GM12865 (cell line): ENCODE measurements around the gene MEOX1.
A peak's percentile ranks its signal among the peaks of the same experiment; 100 is the strongest.

Source experiments
- DNase-seq: peaks from one replicate; pipeline ENCODE4 v3.0.0; 2010; ENCODE audit warnings: low read depth
- H3K4me3 ChIP-seq: 2 replicates; pipeline ENCODE4 v1.5.1; 2011; ENCODE audit warnings: mild to moderate bottlenecking, low read depth, low read length, control low read depth
- CTCF ChIP-seq: IDR thresholded peaks from 2 replicates; pipeline ENCODE4 v1.5.1; 2011; ENCODE audit warnings: low read length, control low read depth, low read depth, inconsistent platforms; ENCODE audit not compliant: insufficient read depth; ENCODE audit errors: missing control alignments

MEOX1 gene

GRCh38 chr17:43661699-43662412 lies at the start of gene MEOX1:
TSS of gene MEOX1 (minus strand) at chr17:43661922. CDS start at chr17:43661534, 388 bp downstream.
- DNase-seq: peak; percentile 82
- peak within 1 kb of the TSS; percentile 13 for H3K4me3 ChIP-seq
- TF ChIP-seq CTCF: no peak

- TF ChIP-seq CTCF: no peak
- DNase-seq: no peak
- H3K4me3 ChIP-seq: no peak overlapping the region
Measured at GRCh38 chr17:43710101-43710500, 48.4 kb upstream of the MEOX1 start.

GRCh38 chr17:43709210-43709609 lies 47.5 kb upstream of the MEOX1 start:
- H3K4me3 ChIP-seq: no peak overlapping the region
- TF ChIP-seq CTCF: no peak
- no peak for DNase-seq

GRCh38 chr17:43707184-43707583 lies 45.5 kb upstream of the MEOX1 start:
- DNase-seq: no peak
- H3K4me3 ChIP-seq: no peak overlapping the region
- TF ChIP-seq CTCF: no peak

- TF ChIP-seq CTCF: no peak
- DNase-seq: no peak
- no peak overlapping the region for H3K4me3 ChIP-seq
Measured at GRCh38 chr17:43706235-43706634, 44.5 kb upstream of the MEOX1 start.

GRCh38 chr17:43703630-43704029 lies 41.9 kb upstream of the MEOX1 start:
- no peak for DNase-seq
- no peak overlapping the region for H3K4me3 ChIP-seq
- TF ChIP-seq CTCF: no peak

- peak; percentile 28 for DNase-seq
- no peak for TF ChIP-seq CTCF
Measured at GRCh38 chr17:43702637-43703036, 40.9 kb upstream of the MEOX1 start.

More at GRCh38 chr17:43702637-43703036, 40.9 kb upstream of the MEOX1 start:
- no peak overlapping the region for H3K4me3 ChIP-seq
